Mesothelial cell of epicardium (in vitro differentiated cells): Measurements from ENCODE around the gene GGA1. TPM values are rescaled to one million over a fixed set of nuclear protein-coding genes. Genes with fewer than 3 reads are reported as not detected.

ENCODE experiments used
- DNase-seq, 2 experiments: peaks; one replicate each; pipeline ENCODE4 v3.0.0; 2021; ENCODE audit warnings: low spot score in 2 of 2; ENCODE audit not compliant: unreplicated experiment in 2 of 2
- H3K27ac Mint-ChIP-seq: 2 replicates; pipeline ENCODE4 v1.8.0; 2021; ENCODE audit warnings: mixed read lengths
- H3K27me3 Mint-ChIP-seq: 2 replicates; pipeline ENCODE4 v1.8.0; 2021; ENCODE audit warnings: low read depth, mixed read lengths
- H3K36me3 Mint-ChIP-seq: 2 replicates; pipeline ENCODE4 v1.8.0; 2021; ENCODE audit warnings: mixed read lengths
- H3K4me1 Mint-ChIP-seq: 2 replicates; pipeline ENCODE4 v1.8.0; 2021; ENCODE audit warnings: mixed read lengths
- H3K4me3 Mint-ChIP-seq: 2 replicates; pipeline ENCODE4 v1.8.0; 2021; ENCODE audit warnings: mild to moderate bottlenecking, moderate library complexity, mixed read lengths
- H3K9me3 Mint-ChIP-seq: 2 replicates; pipeline ENCODE4 v1.8.0; 2021; ENCODE audit warnings: mixed read lengths
- CTCF ChIP-seq: fragments of 200-600 bp; sonication (generic); IDR thresholded peaks from one replicate; pipeline ENCODE4 v1.5.0; 2021; ENCODE audit warnings: antibody characterized with exemption; ENCODE audit not compliant: unreplicated experiment
- total RNA-seq: library from RNA; stranded (reverse); gene quantifications from 3 replicates; pipeline ENCODE4 v1.2.1, GENCODE V29; 2021

Gene GGA1
- total RNA-seq, 1 donor from 2014 or later, result 107 TPM

GRCh38 chr22:37570661-37570976 lies 38.0 kb upstream of the GGA1 start:
- Mint-ChIP-seq H3K27me3 (no peaks in the 10 kb centered on the region), H3K27ac (no peak overlapping the region), H3K4me1 (peaks cover 20% of the 10 kb centered on the region), H3K36me3 (peaks cover 7% of the 10 kb centered on the region), H3K9me3 (no peaks in the 10 kb centered on the region), H3K4me3 (no peak overlapping the region)
- TF ChIP-seq CTCF, result no peak
- DNase-seq, result no peak

GRCh38 chr22:37571258-37571991 lies 37.2 kb upstream of the GGA1 start:
- peaks cover 20% of the 10 kb centered on the region for H3K4me1 Mint-ChIP-seq
- no peak overlapping the region for H3K27ac Mint-ChIP-seq
- H3K27me3 Mint-ChIP-seq, result no peaks in the 10 kb centered on the region
- DNase-seq, result no peak
- H3K9me3 Mint-ChIP-seq, result no peaks in the 10 kb centered on the region
- no peak for TF ChIP-seq CTCF
- H3K36me3 Mint-ChIP-seq, result peaks cover 5% of the 10 kb centered on the region
- H3K4me3 Mint-ChIP-seq, result no peak overlapping the region

DNA sequence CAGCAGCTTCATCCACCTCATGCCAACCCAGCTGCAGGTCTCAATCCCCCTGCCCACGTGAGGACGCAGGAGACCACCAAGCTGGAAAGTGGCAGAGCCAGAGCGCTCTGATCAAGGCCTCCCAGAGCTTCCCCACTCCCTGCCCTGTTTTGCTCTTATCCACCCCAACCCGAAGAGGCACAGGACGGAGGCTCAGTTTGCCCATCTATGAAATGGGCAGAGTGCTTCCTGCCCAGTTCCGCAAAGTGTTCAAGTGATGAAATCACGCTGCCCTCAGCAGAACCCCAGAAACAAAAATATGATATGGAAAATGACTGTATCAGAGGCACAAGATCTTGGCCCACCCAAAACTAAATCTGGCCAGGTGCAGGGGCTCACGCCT lies 36.7 kb upstream of the GGA1 start:
- H3K36me3 Mint-ChIP-seq, result peaks cover 5% of the 10 kb centered on the region
- peaks cover 20% of the 10 kb centered on the region for H3K4me1 Mint-ChIP-seq
- no peak overlapping the region for H3K4me3 Mint-ChIP-seq
- H3K27ac Mint-ChIP-seq, result no peak overlapping the region
- no peak for DNase-seq
- no peaks in the 10 kb centered on the region for H3K9me3 Mint-ChIP-seq
- no peaks in the 10 kb centered on the region for H3K27me3 Mint-ChIP-seq
- TF ChIP-seq CTCF, result no peak

- peaks cover 8% of the 10 kb centered on the region for H3K4me1 Mint-ChIP-seq
- no peak overlapping the region for H3K4me3 Mint-ChIP-seq
- no peaks in the 10 kb centered on the region for H3K27me3 Mint-ChIP-seq
- no peak overlapping the region for H3K27ac Mint-ChIP-seq
- no peak for TF ChIP-seq CTCF
- no peaks in the 10 kb centered on the region for H3K9me3 Mint-ChIP-seq
- DNase-seq, result no peak
- H3K36me3 Mint-ChIP-seq, result no peaks in the 10 kb centered on the region
These were observed 33.1 kb upstream of the GGA1 start for GRCh38 chr22:37575490-37576003.

DNA sequence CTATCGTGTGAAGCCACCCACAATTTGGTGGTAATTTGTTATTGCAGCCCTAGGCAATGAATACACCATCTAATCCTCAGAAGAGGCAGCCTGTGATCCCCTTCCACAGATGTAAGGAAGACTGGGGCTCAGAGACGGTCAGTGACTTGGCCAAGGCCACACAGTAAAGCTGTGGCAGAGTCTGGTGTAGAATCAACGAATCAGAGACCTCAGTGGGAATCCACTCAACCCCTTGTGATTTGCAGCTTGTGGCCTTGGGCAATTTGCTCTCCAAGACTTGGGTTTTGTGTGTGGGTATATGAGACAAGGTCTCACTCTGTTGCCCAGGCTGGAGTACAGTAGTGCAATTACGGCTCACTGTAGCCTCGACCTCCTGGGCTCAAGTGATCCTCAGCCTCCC lies 30.6 kb upstream of the GGA1 start:
- no peaks in the 10 kb centered on the region for H3K9me3 Mint-ChIP-seq
- H3K27me3 Mint-ChIP-seq, result no peaks in the 10 kb centered on the region
- no peak for DNase-seq
- H3K4me1 Mint-ChIP-seq, result peaks cover 11% of the 10 kb centered on the region
- no peak overlapping the region for H3K27ac Mint-ChIP-seq
- H3K4me3 Mint-ChIP-seq, result no peak overlapping the region
- no peak for TF ChIP-seq CTCF
- H3K36me3 Mint-ChIP-seq, result no peaks in the 10 kb centered on the region
